Islet precursor cell (in vitro differentiated cells): ENCODE measurements around the gene KIAA0319L.
A peak's percentile ranks its signal among the peaks of the same experiment; 100 is the strongest.

Experiments
- DNase-seq: peaks from one replicate; pipeline ENCODE4 v3.0.0-alpha.2; 2018

KIAA0319L gene

DNA sequence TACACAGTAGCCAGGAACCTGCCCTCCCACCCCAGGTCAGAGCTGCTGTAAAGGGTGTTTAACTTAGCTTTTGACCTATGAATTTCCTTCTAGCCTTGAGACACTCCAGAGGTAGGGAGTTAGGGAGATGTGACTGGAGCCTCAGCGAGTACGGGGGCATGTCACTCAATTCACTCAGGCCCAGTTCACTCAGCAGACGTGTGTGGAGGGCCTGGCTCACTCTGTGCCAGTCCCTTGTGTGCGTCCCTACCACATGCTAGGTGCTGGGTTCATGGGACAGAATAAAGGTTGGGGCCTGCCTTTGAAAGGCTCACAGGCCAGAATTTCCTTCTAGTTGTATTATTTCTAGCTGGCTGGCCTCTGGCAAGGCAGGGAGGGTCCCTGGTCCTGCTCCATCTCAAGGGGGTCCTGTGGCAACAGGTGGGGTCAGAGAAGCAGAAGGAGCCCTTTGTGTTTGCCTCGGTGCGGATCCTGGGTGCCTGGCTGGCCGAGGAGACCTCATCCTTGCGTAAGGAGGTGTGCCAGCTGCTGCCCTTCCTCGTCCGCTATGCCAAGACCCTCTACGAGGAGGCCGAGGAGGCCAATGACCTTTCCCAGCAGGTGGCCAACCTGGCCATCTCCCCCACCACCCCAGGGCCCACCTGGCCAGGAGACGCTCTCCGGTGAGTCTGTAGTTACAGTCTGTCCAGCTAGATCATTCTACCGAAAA lies 4.9 kb upstream of the KIAA0319L start:
- DNase-seq = no peak

DNA sequence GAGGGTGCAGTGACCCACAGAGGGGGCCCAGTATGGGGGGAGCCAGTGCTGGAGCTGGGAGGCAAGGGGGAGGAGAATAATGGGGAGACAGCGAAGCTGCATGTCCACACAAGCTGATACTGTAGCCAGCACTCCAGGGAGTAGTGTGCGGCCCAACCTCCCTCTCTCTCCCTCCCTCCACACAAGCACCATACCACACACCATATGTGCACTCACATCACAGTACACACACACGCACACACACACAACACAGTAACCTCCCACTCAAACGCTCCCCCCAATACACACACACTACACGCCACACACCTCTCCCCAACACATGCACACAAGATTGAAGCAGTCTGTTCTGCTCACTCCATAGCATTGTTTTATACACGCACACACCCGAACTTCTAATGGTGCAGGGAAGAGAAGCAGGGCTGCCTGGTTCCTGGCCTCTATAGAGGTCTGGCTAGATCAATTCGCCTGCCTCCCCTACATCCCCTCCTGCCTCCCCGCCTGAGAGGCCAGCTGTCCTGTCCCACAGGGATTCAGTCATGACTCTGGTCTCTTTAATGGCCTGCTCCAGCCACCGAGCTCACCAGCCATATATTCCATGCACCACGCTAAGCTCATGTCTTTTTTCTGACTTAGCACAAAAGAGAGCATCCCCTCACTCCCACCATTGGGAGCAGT lies 4.2 kb upstream of the KIAA0319L start:
- no peak for DNase-seq

DNA sequence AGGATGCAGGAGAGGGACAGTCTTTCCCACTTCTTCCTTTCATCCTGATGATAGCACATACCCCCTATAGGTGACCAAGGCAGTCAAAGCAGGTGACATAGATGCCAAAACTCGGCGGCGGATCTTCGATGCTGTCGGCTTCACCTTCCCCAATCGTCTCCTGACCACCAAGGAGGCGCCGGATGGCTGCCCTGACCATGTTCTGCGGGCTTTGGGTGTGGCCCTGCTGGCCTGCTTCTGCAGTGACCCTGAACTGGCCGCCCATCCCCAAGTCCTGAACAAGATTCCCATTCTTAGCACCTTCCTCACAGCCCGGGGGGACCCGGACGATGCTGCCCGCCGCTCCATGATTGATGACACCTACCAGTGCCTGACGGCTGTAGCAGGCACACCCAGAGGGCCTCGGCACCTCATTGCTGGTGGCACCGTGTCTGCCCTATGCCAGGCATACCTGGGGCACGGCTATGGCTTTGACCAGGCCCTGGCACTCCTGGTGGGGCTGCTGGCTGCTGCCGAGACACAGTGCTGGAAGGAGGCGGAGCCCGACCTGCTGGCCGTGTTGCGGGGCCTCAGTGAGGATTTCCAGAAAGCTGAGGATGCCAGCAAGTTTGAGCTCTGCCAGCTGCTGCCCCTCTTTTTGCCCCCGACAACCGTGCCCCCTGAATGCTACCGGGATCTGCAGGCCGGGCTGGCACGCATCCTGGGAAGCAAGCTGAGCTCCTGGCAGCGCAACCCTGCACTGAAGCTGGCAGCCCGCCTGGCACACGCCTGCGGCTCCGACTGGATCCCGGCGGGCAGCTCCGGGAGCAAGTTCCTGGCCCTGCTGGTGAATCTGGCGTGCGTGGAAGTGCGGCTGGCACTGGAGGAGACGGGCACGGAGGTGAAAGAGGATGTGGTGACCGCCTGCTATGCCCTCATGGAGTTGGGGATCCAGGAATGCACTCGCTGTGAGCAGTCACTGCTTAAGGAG lies 3.3 kb upstream of the KIAA0319L start:
- DNase-seq = no peak

DNA sequence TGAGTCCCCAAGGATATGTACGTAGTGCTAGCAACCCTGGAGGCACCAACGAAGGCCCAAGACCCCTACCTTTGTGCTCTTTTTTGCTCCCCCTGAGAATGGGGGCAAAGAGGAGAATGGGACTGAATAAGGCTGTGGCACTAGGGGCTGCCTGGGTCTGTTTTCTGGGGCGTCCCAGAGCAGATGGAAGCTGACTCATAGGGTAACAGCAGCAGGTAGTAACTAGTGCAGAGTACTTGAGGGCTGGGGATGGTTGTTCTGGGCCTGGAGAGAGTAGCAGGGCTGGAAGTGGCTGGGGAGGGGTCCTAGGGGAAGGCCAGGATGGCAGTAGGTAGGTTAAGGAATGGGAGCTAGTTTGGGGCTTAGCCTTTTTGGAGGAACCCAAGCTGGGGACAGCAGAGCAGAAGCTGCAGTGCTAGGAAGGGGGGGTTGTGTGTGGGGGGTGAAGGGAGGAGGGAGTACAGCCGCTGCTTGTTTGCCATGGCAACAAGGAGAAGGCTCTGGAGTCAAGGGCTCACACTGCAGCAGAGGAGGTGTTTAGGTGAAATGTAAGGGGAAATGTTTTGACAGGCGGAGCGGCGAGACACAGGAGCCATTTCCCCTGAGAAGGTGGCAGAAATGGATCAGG lies 2.2 kb upstream of the KIAA0319L start:
- no peak for DNase-seq

DNA sequence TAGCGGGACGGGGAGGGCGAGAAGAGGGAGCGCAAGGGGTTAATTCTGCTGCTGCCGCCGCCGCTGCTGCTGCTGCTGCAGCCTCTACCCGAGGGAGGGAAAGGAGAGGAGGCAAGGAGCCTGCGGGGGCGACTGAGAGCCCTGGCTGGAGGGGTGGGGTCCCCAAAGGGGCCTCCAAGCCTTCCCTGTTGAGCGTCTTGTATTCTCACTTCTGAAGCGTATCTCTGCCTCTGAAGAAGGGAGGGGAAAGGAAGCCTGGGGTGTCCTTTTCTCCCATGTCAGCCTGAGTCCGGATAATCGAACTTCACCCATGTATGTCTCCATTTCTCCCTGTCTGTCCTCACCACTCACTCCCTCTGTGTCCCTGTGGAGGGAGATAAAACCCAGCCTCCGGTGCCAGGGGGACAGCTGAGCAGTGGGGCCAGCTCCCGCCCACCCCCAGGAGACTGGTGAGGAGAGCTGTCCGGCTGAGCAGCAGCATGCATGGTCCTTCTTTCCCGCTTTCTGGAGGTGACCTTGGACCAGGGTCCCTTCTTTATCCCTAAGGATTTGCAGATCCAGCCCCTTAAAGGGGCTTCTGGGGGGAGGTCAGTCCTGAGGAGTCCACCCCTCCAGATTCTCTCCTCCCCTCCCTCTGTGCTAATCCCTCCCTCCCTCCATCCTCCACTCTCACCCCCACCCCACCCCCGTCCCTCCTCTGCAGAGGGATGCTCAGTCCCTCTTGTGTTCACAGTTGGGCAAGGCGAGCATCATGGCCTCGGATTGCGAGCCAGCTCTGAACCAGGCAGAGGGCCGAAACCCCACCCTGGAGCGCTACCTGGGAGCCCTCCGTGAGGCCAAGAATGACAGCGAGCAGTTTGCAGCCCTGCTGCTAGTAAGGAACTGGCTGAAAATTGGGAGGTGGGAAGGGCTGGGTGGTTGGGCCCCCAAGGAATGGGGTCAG lies 1.4 kb upstream of the KIAA0319L start:
- peak; percentile 65 for DNase-seq

DNA sequence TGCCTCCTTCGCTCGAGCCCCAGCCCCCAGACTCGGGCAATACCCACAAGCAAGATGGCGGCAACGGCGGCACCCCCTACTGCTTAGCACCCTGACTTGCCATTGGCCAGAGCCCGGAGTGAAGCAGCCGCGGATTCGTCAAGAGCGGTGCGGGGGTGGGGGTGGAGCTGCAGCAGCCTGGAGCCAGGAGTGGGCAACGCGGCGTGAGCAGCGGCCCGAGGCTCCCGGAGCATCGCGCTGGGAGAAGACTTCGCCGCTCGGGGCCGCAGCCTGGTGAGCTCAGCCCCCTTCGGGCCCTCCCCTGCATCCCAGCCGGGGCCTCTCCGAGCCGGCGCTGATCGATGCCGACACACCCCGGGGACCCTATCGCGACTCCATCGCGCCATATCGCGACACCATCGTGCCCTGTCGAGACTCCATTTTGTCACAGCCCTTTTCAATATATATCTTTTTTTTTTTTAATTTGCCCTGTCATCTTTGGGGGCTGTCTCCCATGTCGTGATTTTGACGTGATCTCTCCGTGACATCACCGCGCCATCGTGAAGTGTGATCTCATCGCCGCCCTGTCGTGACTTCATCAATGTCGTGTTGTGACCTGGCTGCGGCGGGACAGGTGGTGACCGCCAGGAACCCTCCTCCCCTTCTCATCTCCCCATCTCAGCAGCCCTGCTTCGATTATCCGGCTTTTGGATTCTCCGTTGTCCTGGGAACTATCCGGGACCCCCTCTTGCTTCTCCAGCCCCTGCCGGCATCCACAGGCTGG lies 589 bp upstream of the KIAA0319L start, which contains the start of gene NCDN:
Gene NCDN, plus strand, starts transcription at position 189 of the 763 bp plus-strand sequence. Its CDS starts 392 bp downstream, at position 581.
- DNase-seq = peak; percentile 99

DNA sequence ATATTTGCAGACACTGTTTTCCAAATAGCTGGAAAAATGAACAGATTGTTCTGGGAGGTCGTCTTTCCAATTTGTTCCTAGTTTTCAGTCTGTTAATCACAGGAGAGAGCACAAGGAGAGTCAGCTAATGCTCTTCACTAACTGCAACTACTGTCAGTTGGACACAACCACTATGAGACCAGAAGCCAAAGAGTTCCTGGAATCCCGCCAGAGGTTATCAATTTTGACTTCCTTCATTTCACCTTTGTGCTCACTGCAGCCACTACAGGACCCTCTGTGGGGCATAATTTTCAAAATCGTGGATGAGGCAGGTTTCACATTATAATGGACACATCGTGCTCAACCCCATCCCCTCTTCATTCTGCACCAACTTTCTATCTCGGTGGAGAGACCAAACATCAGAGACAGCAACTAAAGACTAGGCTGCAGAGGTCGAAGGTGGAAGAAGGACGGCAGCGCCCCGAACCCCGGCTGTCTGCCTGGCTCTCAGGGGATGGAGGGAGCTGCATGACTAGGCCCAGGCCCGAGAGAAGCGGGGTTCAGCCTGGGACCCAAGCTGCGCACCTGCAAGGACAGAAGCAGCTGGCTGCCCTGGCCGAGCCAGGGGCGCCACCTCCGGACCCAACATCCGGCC lies 602 bp downstream of the KIAA0319L start:
- DNase-seq = no peak

DNA sequence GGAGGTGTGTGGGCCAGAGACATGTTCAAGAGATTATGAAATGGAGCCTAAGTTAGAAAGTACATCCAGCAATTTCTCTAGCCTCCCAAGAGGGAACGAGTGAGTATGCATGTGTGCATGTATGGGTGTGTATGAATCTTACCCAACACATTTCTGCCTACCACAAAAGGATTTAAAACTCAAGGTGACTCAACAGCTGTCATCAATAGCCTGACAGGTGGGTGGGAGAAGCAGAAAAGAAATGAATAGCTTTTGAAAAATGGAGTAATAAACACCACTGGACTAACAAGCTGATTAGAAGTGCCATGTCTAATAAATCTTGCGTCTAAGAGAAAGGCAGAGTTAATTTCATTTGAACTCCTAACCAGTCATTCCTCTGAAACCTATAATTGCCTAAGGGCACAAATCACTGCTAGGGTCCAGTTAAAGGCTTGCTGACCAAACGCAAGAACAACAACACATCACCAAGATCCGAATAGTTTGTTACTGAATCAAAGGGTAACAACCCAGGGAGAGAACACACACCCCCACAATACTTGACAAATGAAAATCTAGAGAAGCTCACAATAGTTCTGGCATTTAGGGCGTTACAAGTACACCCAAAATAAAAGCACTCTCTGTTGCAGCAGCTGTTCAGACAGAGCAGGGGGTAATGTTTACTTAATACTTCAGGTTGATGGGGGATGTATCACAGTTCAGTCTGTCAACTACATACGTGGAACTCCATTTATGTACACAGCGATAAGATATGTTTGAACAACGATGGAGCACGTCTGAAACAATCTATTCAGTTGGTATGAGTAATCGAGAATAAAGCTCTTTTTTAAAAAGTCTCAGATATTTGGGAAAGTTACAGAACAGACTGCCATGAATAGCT lies 1.4 kb downstream of the KIAA0319L start:
- no peak for DNase-seq

DNA sequence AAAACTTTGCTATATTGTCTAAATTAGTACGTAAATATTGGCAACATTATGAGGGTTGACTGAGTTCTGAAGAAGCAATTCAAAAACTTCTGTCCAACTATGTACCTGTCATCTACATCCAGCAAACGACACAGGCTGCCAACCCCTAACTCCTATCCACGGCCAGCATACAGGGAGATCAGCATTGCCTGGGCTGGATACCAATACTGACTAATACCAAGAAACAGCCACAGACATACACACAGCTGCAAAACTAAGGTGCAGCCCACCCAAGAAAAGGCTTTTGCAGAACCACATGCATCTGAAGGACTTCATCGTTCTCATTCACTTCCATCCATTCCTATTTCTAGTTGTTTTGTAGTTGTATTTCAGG lies 2.0 kb downstream of the KIAA0319L start:
- DNase-seq = no peak

DNA sequence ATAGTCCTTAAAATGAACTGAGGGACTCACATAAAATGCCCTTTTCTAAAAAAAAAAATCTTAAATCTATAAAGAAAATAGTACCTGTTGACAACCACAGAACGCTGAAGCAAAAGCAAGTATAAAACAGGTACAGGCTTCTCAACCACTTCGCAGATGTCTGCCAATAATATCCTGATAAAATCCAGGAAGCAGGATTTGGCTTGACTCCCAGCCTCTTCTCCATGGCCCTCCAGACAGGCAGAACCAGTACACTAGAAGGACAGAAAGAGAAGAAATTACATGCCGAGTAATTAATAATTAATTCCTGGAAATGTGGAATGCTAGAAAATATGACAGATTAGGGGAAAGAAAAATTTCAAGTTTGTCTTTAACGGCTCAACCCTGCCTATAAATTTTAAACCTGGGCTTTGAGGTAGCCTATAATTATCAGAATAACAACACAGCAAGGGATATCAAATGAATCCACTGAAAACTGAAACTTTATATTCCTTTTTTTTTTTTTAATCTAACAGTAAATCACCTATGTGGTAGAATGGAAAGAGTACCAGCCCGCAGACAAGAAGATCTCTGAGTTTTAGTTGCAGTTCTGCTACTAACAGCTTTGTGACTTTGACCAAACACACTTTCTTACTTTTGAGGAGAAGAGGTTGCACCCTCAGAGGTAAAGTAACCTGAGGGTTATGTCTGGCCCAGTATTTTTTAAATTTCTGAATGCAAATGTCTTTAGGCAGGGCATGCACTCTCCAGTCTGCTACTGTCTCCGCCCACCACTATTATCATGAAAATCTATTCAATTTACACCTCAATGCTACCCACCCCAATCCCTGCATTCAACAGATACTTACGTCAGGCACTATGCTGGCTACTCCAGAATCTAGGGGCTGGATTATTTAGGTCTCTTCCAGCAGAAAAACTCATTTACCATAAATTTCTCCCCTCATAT lies 2.7 kb downstream of the KIAA0319L start:
- no peak for DNase-seq

DNA sequence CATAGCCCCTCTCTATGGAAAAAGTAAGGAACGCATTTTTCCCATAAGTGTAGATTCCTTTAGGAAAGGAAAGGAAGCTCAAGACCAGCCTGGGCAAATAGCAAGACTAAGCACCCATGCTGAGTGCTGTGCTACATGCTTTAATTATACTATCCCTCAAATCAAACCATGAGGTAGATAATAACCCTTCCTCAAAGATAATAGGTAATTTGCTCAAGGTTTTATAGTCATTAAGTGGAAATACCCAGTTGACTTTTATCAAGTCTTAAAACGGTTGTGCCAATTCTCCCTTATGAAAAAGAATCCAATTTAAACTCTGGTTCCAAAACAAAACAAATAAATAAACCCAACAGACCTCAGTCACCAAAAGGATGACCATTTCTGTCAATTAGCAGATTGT lies 3.4 kb downstream of the KIAA0319L start:
- no peak for DNase-seq

DNA sequence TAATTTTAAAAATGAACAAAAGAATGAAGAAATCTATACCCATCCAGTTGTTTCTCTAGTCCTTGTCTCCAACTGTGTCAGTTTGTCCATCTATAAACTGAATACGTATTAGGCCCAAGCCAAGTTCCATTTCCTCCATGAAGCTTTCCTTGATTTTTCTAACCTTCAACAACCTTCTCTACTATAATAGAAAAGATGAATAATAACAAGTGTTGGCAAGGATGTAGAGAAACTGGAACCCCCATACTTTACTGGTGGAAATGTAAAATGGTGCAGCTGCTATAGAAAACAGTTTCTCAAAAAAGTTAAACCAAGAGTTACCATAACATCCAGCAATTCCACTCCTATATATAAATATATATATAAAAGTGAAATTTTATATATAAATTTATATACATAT lies 10.6 kb downstream of the KIAA0319L start:
- no peak for DNase-seq

DNA sequence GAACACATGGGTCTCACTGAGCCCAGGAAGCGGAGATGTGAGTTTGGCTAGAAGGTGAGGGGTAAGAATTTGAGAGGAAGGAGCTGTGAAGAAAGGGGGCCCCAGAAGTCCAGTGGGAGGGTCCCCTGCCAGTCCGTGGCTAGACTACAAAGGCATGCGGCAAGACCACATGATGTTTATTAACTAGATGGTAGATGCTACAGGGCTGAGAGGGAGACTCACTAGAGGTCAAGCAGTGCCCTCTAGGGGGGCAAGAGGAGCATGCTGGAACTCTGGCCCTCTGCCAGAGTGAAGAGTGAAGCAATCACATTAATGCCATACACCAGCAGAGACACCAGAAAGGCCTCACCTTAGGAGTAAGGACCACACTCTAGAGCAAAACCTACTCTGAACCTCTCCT lies 12.2 kb downstream of the KIAA0319L start:
- peak; percentile 83 for DNase-seq

DNA sequence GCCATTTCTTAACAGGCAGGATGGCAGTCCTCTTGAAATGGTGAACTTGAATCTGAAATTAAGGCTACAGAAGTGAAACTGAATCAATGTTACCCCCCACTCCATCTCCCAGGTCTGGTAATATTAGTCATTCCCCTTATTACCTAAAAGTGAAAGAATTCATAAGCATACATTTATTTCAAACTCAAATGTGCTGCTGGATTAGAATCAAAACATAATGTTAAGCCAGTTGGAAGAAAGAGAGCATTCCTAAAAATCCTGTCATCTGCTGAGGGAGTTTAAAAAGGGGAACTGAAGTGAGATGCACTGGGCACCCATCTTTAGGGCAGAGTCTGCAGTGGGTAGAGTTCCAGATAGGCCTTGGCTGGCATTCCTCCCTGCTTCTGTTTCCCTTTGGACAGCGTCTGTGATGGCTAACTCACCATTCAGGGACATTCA lies 17.4 kb downstream of the KIAA0319L start:
- DNase-seq = no peak

DNA sequence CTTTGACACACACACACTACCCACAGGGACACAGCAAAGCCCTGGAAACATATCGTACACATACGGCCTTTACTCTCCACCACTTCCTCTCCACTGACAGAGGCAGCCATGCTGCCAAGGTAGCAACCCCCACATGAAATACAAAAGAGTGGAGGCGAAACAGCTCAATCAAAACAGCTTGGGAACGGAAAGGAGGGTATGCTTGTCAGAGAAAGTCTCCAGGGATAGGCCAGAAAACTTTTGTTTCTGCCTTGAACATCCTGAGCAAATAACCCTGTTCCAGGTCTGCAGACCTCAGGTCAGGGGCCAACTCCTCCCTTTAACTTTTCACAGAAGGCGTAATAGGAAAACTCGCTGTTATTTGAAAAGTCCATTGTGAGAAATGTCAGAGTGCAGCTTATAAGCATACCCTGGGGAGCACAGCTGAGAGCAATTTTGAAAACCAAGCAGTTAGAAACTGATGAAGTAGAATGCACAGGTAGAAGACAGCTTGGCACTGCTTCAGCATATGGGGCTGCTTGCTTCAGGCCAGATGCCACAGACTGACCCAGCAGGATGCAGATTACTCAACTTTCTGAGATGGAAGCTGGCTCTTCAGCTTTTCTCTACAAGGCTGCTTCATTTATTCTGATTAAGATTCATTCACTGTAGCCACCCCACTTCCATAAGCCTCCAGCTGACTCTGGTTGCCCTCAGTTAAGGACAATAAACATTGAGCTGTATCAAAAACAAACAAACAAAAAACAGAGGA lies 18.0 kb downstream of the KIAA0319L start:
- DNase-seq = no peak

DNA sequence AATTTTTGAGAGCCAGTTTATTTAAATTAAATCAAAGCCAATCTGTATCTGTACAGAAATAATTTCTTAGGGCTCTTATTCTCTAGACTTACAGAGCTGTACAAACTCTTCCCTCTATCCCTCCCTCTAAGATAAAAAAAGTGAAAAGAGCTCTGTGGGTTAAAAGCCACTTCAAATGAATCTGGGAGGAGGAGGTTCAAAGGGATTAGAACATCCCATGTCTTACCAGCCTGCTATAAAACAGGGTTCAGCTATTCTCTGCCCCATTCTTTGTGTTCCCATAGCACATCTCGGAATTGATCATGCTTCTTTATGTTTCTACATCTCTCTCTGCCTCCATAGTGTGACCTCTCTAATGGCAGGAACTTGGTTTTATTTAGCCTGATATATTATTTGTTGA lies 19.4 kb downstream of the KIAA0319L start:
- DNase-seq = no peak

DNA sequence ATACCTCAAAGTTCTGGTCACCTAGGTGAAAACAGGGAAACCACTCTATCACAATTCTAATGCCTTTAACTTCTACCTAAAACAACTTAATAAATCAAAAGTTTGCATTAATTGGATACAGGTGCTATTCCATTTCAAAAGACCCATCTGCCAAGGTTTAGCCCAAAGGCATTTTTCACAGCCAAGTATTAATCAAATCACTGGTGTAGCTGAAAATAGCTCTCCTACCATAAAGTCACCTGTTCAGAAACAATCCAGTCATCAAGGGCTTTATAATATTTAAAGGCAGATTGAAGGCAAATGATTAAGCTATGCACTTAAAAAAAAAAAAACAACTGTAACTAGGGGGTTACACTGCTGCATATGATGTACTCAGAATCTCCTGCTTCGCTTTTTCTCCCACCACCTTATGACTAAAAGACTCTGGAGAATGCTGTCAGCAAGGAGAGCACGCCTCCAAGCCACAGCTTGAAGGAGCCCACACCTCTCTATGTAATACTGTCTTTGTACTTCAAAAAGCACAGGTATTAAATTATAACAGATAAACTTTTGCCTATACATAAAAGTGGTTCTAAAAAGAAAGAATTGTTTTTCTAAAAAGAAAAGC lies 20.5 kb downstream of the KIAA0319L start:
- no peak for DNase-seq
